T-cell (primary cell): ENCODE data around the gene GALNT9. TPM values are rescaled to one million over a fixed set of nuclear protein-coding genes. Genes with fewer than 3 reads are reported as not detected.

Source experiments
- ATAC-seq, 4 experiments: fragments of 200-7000 bp in 3 of 4; fragments of 150-1000 bp in 1 of 4; cut with Tn5 transposase; replicated peaks in 1 of 4; 1 replicate in 3 of 4; 2 replicates in 1 of 4; pipeline ENCODE4 v1.10.0; 2021; ENCODE audit warnings: moderate library complexity in 3 of 4, mild to moderate bottlenecking in 2 of 4, moderate number of reproducible peaks in 1 of 4
- CTCF ChIA-PET, 2 donors: fragments of 300-600 bp; sonication (Branson Sonifier 250); formaldehyde crosslinking; loops; one replicate each; lab custom pipeline; 2022; ENCODE audit warnings: antibody characterized with exemption in 2 of 2; lab: Charles Lee
- POLR2A ChIA-PET, 2 donors: fragments of 300-600 bp; sonication (Branson Sonifier 250); formaldehyde crosslinking; loops; one replicate each; lab custom pipeline; 2022; ENCODE audit warnings: antibody characterized with exemption in 2 of 2; lab: Charles Lee
- DNase-seq, 35 experiments: peaks; one replicate each; pipeline versions ENCODE4 v3.0.0 to v3.0.0-alpha.2; 2013 to 2023
- H3K27ac ChIP-seq: one replicate; pipeline ENCODE4 v1.5.1; 2013; ENCODE audit warnings: low read length
- H3K27me3 ChIP-seq, 2 experiments: replicated peaks in 1 of 2; 1 replicate in 1 of 2; 2 replicates in 1 of 2; pipeline versions ENCODE4 v1.6.1 to v1.7.0; 2013; ENCODE audit warnings: low read length in 1 of 2, mixed read lengths in 1 of 2; ENCODE audit not compliant: control insufficient read depth in 2 of 2, insufficient read depth in 2 of 2; ENCODE audit errors: extremely low read depth in 1 of 2
- H3K36me3 ChIP-seq, 2 donors: 1 replicate in 1 of 2; 2 replicates in 1 of 2; pipeline versions ENCODE4 v1.6.1 to v1.7.0; 2013; ENCODE audit warnings: low read length in 1 of 2; ENCODE audit not compliant: control insufficient read depth in 2 of 2, insufficient read depth in 1 of 2; ENCODE audit errors: extremely low read depth in 1 of 2
- H3K4me1 ChIP-seq, 2 experiments: 1 replicate in 1 of 2; 2 replicates in 1 of 2; pipeline versions ENCODE4 v1.6.1 to v1.7.0; 2013; ENCODE audit warnings: low read length in 2 of 2, mixed read lengths in 1 of 2; ENCODE audit not compliant: insufficient read depth in 2 of 2, control insufficient read depth in 1 of 2; ENCODE audit errors: extremely low read depth in 1 of 2
- H3K4me3 ChIP-seq, 2 donors: 1 replicate in 1 of 2; 2 replicates in 1 of 2; pipeline versions ENCODE4 v1.5.1 to v1.7.0; 2013; ENCODE audit warnings: mild to moderate bottlenecking in 2 of 2, low read length in 1 of 2, moderate library complexity in 1 of 2; ENCODE audit not compliant: control insufficient read depth in 1 of 2; ENCODE audit errors: extremely low read depth in 1 of 2
- H3K9me3 ChIP-seq: 2 replicates; pipeline ENCODE4 v1.7.0; 2013
- H3K27ac Mint-ChIP-seq, 2 donors: one replicate each; pipeline ENCODE4 v1.8.0; 2020 to 2021; ENCODE audit warnings: mild to moderate bottlenecking in 2 of 2, mixed read lengths in 2 of 2
- H3K27me3 Mint-ChIP-seq, 2 donors: one replicate each; pipeline ENCODE4 v1.8.0; 2021 to 2022; ENCODE audit warnings: mixed read lengths in 2 of 2
- H3K36me3 Mint-ChIP-seq: one replicate; pipeline ENCODE4 v1.8.0; 2021; ENCODE audit warnings: mixed read lengths
- H3K4me1 Mint-ChIP-seq, 3 donors: one replicate each; pipeline ENCODE4 v1.8.0; 2020 to 2022; ENCODE audit warnings: mixed read lengths in 3 of 3, mild to moderate bottlenecking in 1 of 3
- H3K4me3 Mint-ChIP-seq, 3 donors: one replicate each; pipeline ENCODE4 v1.8.0; 2020 to 2022; ENCODE audit warnings: mild to moderate bottlenecking in 3 of 3, mixed read lengths in 3 of 3, moderate library complexity in 3 of 3
- H3K9me3 Mint-ChIP-seq, 3 donors: one replicate each; pipeline ENCODE4 v1.8.0; 2020 to 2022; ENCODE audit warnings: mixed read lengths in 3 of 3
- WGBS: methylation state at CpG from one replicate; pipeline ENCODE4 v1.1.5; 2013; ENCODE audit warnings: missing lambda C conversion rate; ENCODE audit not compliant: insufficient coverage; 5-methylcytosine and 5-hydroxymethylcytosine counted together
- total RNA-seq, 35 experiments: library from RNA in 6 of 35; stranded (reverse) in 6 of 35; fragments of 120-200 nt in 1 of 35; gene quantifications; one replicate each; pipeline versions ENCODE4 v1.2.1 to v1.2.4 and lab custom pipeline; 2013 to 2026

The GALNT9 gene
- total RNA-seq, 5 donors from 2014 or later (not counting 1 experiment from before 2014, with no cell fraction given) = 0.72 TPM; not detected in 4

- H3K4me1 Mint-ChIP-seq = peaks cover 0 to 16% (median 10%) of the 10 kb centered on the region in 3 donors
- H3K27ac Mint-ChIP-seq = no peak overlapping the region
- Histone ChIP-seq H3K9me3 (no peaks in the 10 kb centered on the region), H3K27me3 (peaks cover 0 to 18% of the 10 kb centered on the region in 2 experiments), H3K4me3 (no peak overlapping the region), H3K36me3 (no peaks in the 10 kb centered on the region), H3K27ac (no peak overlapping the region), H3K4me1 (peaks cover 0 to 14% of the 10 kb centered on the region in 2 experiments)
- no peak overlapping the region for H3K4me3 Mint-ChIP-seq
- H3K36me3 Mint-ChIP-seq = no peaks in the 10 kb centered on the region
- ATAC-seq = no peak
- DNase-seq = no peak
- POLR2A ChIA-PET = no interaction called here
- CTCF ChIA-PET = interaction anchor here in 1 of 2 donors (1.2 kb wide), 1 partner anchor 63 kb away, joined by 3 read pairs; no protein-coding TSS in a partner anchor
- WGBS = 82% methylated on average over 19 of the region's 26 CpGs
- H3K9me3 Mint-ChIP-seq = no peaks in the 10 kb centered on the region
- H3K27me3 Mint-ChIP-seq = peaks cover 0 to 11% of the 10 kb centered on the region in 2 donors
Observed at GRCh38 chr12:132213359-132214160, 115.8 kb downstream of the GALNT9 start.

- Histone ChIP-seq H3K9me3 (no peaks in the 10 kb centered on the region), H3K27me3 (peaks cover 2 to 25% of the 10 kb centered on the region in 2 experiments), H3K4me3 (no peak overlapping the region), H3K36me3 (no peaks in the 10 kb centered on the region), H3K27ac (peak overlapping the region; percentile 49), H3K4me1 (peaks cover 0 to 14% of the 10 kb centered on the region in 2 experiments)
- ATAC-seq (peak in 1 of 4 experiments; percentile 59), DNase-seq (peak in 7 of 35 experiments; percentile 9 to 59 (median 28))
- CTCF ChIA-PET = no interaction called here
- Mint-ChIP-seq H3K27me3 (peaks cover 5 to 16% of the 10 kb centered on the region in 2 donors), H3K4me3 (no peak overlapping the region), H3K4me1 (peaks cover 0 to 14% (median 10%) of the 10 kb centered on the region in 3 donors), H3K27ac (no peak overlapping the region), H3K36me3 (no peaks in the 10 kb centered on the region), H3K9me3 (no peaks in the 10 kb centered on the region)
- 79% methylated on average over 9 of the region's 17 CpGs for whole genome bisulfite sequencing
- POLR2A ChIA-PET = no interaction called here
Observed at GRCh38 chr12:132211816-132212215, 117.6 kb downstream of the GALNT9 start.

GRCh38 chr12:132211326-132211725 lies 118.1 kb downstream of the GALNT9 start:
- no peak overlapping the region for H3K4me3 Mint-ChIP-seq
- CTCF ChIA-PET = no interaction called here
- POLR2A ChIA-PET = no interaction called here
- no peak overlapping the region for H3K4me3 ChIP-seq
- DNase-seq (no peak), ATAC-seq (no peak)
- peak overlapping the region in 1 of 2 donors; percentile 61 for H3K27ac Mint-ChIP-seq
- H3K9me3 Mint-ChIP-seq = no peaks in the 10 kb centered on the region
- 91% methylated on average over 16 of the region's 18 CpGs for WGBS
- no peaks in the 10 kb centered on the region for H3K36me3 Mint-ChIP-seq
- peak overlapping the region; percentile 49 for H3K27ac ChIP-seq
- H3K9me3 ChIP-seq = no peaks in the 10 kb centered on the region
- peaks cover 0 to 14% (median 10%) of the 10 kb centered on the region in 3 donors for H3K4me1 Mint-ChIP-seq
- H3K4me1 ChIP-seq = peaks cover 0 to 14% of the 10 kb centered on the region in 2 experiments
- H3K36me3 ChIP-seq = no peaks in the 10 kb centered on the region
- peaks cover 2 to 27% of the 10 kb centered on the region in 2 experiments for H3K27me3 ChIP-seq
- peaks cover 5 to 19% of the 10 kb centered on the region in 2 donors for H3K27me3 Mint-ChIP-seq

- no peaks in the 10 kb centered on the region for H3K9me3 ChIP-seq
- Mint-ChIP-seq H3K27me3 (peaks cover 5 to 24% of the 10 kb centered on the region in 2 donors), H3K4me1 (peaks cover under 1 to 13% (median 10%) of the 10 kb centered on the region in 3 donors), H3K4me3 (no peak overlapping the region), H3K27ac (no peak overlapping the region), H3K9me3 (no peaks in the 10 kb centered on the region), H3K36me3 (no peaks in the 10 kb centered on the region)
- POLR2A ChIA-PET = no interaction called here
- 90% methylated on average over 43 of the region's 48 CpGs for WGBS
- CTCF ChIA-PET = no interaction called here
- H3K36me3 ChIP-seq = no peaks in the 10 kb centered on the region
- no peak for DNase-seq
- H3K4me3 ChIP-seq = no peak overlapping the region
- peaks cover 0 to 21% of the 10 kb centered on the region in 2 experiments for H3K4me1 ChIP-seq
- peaks cover 2 to 33% of the 10 kb centered on the region in 2 experiments for H3K27me3 ChIP-seq
- no peak for ATAC-seq
- no peak overlapping the region for H3K27ac ChIP-seq
Observed at GRCh38 chr12:132210223-132211055, 119.0 kb downstream of the GALNT9 start.

GRCh38 chr12:132209619-132210222 lies 119.7 kb downstream of the GALNT9 start:
- Mint-ChIP-seq H3K36me3 (no peaks in the 10 kb centered on the region), H3K4me1 (peaks cover 1 to 11% (median 10%) of the 10 kb centered on the region in 3 donors), H3K27ac (no peak overlapping the region), H3K4me3 (no peak overlapping the region), H3K27me3 (peaks cover 7 to 31% of the 10 kb centered on the region in 2 donors), H3K9me3 (no peaks in the 10 kb centered on the region)
- peaks cover 0 to 28% of the 10 kb centered on the region in 2 experiments for H3K4me1 ChIP-seq
- 75% methylated on average over 8 of the region's 14 CpGs for WGBS
- no peak overlapping the region for H3K27ac ChIP-seq
- DNase-seq (no peak), ATAC-seq (no peak)
- ChIA-PET POLR2A (no interaction called here), CTCF (no interaction called here)
- no peaks in the 10 kb centered on the region for H3K9me3 ChIP-seq
- no peak overlapping the region for H3K4me3 ChIP-seq
- peaks cover 3 to 40% of the 10 kb centered on the region in 2 experiments for H3K27me3 ChIP-seq
- no peaks in the 10 kb centered on the region for H3K36me3 ChIP-seq
